Measurements from ENCODE around the gene JUN.

Gene JUN

GRCh38 chr1:58746182-58746581, 37.7 kb downstream of the JUN start:
- H3K4me3 ChIP-seq (replicated peaks; ENCODE audit: low read depth, low read length) = no peak overlapping the region
- no peak for DNase-seq (ENCODE audit: extremely low read depth, low read depth)
- TF ChIP-seq CTCF (IDR thresholded peaks at IDR 0.05; ENCODE audit: low read depth, low read length, missing control alignments) = no peak

GRCh38 chr1:58745666-58746065, 38.2 kb downstream of the JUN start:
- DNase-seq (ENCODE audit: extremely low read depth, low read depth) = no peak
- no peak overlapping the region for H3K4me3 ChIP-seq (replicated peaks; ENCODE audit: low read depth, low read length)
- TF ChIP-seq CTCF (IDR thresholded peaks at IDR 0.05; ENCODE audit: low read depth, low read length, missing control alignments) = no peak

GRCh38 chr1:58745117-58745516, 38.7 kb downstream of the JUN start:
- no peak for DNase-seq (ENCODE audit: extremely low read depth, low read depth)
- TF ChIP-seq CTCF (IDR thresholded peaks at IDR 0.05; ENCODE audit: low read depth, low read length, missing control alignments) = no peak
- no peak overlapping the region for H3K4me3 ChIP-seq (replicated peaks; ENCODE audit: low read depth, low read length)

- DNase-seq (ENCODE audit: extremely low read depth, low read depth) = no peak
- no peak for TF ChIP-seq CTCF (IDR thresholded peaks at IDR 0.05; ENCODE audit: low read depth, low read length, missing control alignments)
These were observed 41.9 kb downstream of the JUN start for GRCh38 chr1:58741678-58742553.

GRCh38 chr1:58739856-58740466, 43.9 kb downstream of the JUN start:
- H3K4me3 ChIP-seq (replicated peaks; ENCODE audit: low read depth, low read length) = no peak overlapping the region
- DNase-seq (ENCODE audit: extremely low read depth, low read depth) = no peak
- TF ChIP-seq CTCF (IDR thresholded peaks at IDR 0.05; ENCODE audit: low read depth, low read length, missing control alignments) = peak; percentile 47

More at GRCh38 chr1:58741678-58742553, 41.9 kb downstream of the JUN start:
- H3K4me3 ChIP-seq (replicated peaks; ENCODE audit: low read depth, low read length) = no peak overlapping the region

GRCh38 chr1:58738876-58739275, 45.0 kb downstream of the JUN start:
- no peak for DNase-seq (ENCODE audit: extremely low read depth, low read depth)
- no peak overlapping the region for H3K4me3 ChIP-seq (replicated peaks; ENCODE audit: low read depth, low read length)
- no peak for TF ChIP-seq CTCF (IDR thresholded peaks at IDR 0.05; ENCODE audit: low read depth, low read length, missing control alignments)

Data from HFF-Myc (cell line).